DMS114 treated with DMSO at 0.1 percent for 48 hours (cell line): Measurements from ENCODE around the gene LSAMP.
"Not testable (repeated sequence)": the region's sequence is repeated elsewhere in the genome, so short reads cannot be mapped to it uniquely, and the experiment has no call there.

Source experiments
- DNase-seq: peaks from one replicate; lab custom pipeline; 2025; ENCODE audit not compliant: unreplicated experiment; lab: John Stamatoyannopoulos, UW

The LSAMP gene

DNA sequence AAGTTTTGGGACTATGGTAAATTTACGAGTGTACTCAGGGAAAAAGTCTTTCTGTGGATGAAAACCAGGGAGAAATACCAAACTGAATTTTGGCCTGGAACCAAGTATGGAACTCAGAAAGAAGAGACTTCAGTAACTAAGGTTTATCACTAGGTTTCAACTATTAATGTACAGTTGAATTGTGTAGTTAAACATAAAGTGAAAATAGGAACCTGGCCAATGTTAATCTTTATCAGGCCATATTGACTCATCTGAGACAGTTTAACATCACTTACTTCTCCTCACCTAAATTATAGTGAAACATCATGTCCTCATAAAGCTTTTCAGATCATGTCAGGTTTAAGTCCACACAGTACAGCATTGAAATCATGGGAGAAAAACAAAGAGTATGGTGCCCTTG lies 197.7 kb downstream of the LSAMP start:
- DNase-seq: no peak

DNA sequence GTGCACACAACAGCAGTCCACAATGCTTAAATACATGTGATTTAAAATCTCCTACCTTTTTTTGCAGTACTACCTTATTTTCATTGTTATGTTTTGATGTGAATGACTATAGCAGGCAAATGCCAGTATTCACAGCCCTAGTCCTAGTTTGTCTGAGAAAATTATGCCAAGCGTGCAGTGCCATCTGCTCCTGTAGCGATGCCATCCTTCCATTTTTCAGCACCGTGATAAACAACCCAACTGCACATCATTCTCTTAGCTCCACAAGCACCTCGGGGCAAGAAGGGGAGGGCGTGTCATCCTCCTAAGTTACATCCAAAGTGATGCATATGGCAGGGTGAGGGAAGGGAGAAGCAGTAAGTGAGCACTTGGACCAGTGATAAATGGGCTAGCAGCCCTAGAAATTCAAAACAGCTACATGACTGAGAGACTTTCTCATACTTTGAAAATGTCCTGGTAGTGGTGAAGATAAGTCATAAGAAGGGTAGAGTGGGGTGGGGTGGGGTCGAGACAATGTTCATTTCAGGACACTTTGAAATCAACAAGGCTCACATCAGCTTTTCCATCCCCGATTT lies 198.8 kb downstream of the LSAMP start:
- no peak for DNase-seq

DNA sequence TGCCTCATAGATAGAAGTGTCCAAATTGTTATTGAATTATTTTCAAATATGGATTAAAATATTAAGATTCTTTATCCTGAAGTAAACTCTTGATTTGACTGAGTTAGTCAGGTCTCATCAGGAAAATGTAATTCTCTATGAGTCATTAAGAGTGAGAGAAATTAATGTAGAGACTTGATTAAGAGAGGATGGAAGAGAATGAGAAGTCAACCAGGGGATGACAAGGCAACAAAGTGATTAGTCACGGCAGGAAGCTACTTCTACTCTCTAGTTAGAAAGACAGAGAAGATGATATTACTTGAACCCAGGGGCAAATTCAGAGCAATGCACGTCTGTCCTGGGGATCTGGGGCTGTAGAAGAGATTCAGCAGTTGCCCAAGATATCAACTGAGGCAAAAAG lies 202.5 kb downstream of the LSAMP start:
- DNase-seq: no peak

DNA sequence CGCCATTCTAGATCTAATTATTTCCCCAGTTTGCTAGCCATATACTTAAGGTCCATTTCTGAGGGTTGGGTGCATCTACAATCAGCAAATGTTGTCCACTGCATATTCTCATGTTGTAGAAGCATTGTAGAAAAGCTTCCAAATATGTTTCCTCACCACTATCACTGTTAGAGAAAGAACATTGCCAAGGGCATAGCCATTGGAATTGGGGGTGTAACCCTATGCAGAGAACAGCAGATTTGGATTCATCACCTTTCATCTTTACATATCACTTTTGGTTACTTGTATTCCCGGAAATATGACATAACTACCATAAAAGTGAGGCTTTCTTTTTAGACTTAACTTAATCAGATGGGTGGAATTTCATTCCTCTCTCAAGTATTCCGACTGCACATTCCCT lies 203.6 kb downstream of the LSAMP start:
- DNase-seq: no peak

DNA sequence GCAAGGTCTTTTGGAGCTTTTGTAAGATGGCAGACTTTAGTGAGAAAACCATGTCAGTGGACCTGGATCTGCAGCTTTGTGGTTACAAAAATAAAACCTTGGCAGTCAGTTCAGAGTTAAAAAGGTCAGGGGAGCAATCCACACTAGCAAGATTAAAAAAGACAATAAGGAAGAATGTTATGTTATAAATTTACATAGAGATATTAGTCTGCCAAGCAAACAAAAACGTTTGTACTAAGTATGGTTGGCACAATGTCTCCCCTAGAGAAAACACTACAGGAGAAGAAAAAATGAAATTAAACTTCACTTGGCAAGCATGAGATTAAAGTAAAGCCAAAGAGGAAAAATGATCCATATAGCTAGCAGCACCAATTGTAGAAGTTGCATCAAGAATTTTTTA lies 205.0 kb downstream of the LSAMP start:
- no peak for DNase-seq

DNA sequence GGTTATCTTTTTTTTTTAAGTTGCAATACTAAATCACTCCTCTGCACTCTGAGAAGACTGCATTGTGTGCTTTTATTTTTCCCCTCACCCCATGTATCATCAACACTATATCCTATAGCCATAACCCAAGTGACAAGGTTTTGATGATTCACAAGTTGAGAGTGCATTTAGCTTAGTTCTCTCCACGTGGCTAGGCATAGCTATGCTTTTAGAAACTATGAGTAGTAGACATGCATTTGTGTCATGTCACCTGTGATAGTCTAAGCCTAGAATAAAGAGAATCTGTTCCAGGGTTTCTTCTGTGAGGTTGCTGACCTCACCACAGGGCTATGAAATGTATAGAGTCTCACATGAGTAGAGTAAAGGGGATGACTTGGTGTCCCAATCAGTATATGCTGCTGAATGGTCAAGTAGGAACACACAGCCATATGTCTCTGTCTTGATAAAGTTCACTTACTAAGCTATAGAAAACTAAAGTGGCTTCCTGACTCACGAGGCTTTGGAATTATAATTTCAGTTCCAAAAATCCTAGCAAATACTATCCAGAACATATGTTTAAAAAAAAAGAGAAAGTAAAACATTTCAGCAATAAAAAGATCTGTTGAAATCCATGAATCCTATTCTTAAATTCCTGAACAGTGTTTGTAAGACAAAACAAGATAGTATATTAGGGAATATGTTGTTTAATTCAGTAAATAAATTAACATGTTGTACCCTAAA lies 206.3 kb downstream of the LSAMP start:
- DNase-seq: no peak

DNA sequence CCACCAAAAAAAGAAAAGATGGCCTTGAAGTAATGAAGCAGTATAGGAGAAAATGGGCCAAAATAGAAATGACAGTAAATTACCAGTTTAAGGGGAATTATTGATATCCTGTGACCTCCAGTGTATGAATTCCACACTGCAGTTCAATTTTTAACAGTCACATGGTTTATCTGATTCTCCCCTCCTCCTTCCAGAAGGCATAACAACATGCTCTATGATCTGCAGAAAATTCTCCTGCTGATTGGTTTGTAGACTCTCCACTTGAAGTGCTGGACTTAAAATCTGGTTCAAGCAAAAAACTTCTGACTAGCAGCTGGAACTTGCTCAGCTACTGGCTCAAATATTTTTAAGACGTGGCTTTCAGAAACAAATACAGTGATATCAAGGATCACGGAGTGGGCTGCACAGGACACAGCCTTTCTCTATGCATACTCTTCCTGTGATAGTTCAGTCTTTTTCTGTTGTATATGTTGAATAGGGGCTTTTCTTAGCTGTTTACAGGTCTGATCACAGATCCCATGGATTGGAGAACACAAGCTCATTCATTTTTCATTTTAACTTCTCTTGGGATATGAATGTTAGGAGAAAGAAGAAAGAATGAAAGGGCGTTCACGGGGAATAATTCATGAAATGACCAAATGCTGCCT lies 211.5 kb downstream of the LSAMP start:
- no peak for DNase-seq

DNA sequence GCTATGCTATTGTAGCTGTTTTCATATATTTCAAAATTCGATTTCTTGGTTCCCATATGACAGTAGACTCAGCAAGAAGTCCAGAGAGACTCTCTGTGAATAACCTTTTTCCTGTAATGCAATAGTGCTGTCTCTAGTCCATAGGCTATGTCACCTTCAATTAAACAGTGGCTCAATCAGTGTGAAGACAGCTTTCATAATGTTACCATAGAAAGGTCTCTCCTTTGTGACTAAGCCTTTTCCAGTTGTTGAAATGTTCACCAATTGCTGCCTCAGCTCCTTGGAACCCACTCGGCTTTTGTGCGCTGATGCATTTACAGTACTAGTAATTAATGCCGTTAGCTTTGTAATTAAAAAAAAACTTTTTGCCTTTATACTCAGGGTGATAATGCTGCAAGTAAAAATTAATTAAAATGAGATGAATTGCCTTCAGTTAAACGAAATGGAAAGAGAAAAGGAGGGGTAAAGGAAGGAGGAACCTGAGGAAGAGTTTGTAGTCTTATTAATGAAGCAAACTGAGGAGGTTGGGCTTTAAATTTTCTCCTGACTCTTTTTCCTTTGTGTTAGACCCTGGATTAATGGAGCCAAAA lies 214.8 kb downstream of the LSAMP start:
- DNase-seq: no peak

DNA sequence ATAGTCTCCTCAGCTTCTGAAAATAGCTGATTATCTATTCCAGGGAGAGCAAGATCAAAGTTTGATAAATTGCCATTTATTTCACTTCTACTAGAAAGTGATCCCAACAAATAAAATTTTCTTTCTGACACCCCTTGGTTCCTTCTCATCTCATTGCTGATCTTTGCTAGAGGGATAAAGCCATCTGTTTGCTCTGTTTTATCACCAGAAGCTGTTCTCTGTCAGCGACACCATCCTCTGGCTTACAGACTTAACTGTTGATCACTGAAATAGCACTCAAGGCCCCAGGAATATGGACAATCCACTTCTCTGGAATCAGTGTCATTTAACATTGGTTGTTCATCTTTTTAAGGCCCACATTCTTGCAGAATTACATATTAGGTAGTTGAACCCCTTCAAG lies 219.0 kb downstream of the LSAMP start:
- no peak for DNase-seq

DNA sequence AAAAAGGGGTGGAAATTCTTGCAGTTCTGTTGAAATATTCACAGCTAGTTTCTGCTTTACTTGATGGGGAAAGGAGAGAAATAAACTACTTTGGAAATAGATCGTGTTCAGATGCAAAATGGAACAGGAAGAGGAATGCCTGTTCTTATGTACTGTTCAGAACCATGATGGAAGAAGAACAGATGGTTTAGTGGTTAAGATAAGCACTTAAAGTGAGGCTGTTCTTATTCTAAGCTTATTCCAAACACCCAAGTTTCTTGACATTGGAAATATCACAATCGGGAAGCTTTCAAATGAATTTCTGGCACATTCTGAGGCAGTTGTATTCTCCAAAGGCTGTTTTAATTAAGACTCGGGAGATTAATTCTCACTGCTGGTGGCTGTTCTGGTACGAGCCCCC lies 228.5 kb downstream of the LSAMP start:
- no peak for DNase-seq

DNA sequence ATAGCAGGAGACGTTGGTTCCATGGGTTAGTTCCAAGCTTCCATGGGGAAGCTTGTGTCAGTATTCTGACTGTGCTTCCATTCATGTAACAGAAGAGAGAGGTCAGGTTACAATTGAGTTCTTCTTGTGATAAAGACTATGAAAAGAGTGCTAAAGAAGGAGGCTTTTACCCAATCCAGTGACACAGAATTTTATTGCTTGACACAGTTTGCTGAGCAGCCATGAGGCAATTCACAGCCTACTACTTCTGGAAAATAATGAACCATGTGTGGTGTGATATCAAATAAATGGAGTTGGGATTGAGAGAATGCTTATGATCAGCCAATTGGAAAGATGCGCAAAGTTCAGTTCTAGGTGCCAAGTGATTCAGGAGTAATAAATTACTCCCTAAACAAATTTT lies 233.4 kb downstream of the LSAMP start:
- no peak for DNase-seq

DNA sequence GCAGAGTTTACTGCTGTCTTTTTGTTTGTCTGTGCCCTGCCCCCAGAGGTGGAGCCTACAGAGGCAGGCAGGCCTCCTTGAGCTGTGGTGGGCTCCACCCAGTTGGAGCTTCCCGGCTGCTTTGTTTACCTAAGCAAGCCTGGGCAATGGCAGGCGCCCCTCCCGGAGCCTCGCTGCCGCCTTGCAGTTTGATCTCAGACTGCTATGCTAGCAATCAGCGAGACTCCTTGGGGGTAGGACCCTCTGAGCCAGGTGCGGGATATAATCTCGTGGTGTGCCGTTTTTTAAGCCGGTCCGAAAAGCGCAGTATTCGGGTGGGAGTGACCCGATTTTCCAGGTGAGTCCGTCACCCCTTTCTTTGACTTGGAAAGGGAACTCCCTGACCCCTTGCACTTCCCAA lies 236.5 kb downstream of the LSAMP start:
- not testable (repeated sequence) for DNase-seq

DNA sequence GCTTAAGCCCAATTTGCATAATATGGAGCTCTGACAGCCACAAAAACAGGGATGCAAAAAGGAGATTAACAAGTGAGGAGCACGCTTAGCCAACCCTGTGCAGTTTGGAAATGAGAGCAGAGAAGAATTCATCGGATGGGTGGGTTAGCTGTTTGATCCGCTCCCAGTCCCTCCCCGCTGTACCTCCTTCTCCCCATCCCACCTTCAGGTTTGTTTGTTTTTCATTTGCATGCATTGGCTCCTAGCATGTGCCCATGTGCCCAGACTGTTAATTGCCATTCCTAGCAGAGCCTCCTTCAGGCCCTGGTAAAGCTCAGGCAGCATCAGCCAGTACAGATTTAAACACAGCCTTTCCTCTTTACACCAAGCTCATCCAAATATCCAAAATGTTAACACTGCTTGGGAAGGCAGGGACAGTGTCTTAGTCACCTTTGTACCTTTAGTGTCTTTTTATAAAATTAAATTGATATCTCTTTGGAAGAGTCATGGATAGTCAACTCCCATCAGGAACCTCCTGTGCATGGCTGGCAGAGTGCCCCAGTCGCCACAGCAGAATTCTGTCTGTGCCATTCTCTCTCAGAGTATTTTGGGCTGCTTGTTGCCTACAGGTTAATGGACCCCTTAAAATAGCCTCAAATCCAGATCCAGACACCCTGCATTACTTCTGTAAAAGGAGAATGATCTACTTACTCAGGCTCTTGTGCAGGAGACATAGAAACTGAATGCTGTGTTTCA lies 244.2 kb downstream of the LSAMP start:
- DNase-seq: no peak

DNA sequence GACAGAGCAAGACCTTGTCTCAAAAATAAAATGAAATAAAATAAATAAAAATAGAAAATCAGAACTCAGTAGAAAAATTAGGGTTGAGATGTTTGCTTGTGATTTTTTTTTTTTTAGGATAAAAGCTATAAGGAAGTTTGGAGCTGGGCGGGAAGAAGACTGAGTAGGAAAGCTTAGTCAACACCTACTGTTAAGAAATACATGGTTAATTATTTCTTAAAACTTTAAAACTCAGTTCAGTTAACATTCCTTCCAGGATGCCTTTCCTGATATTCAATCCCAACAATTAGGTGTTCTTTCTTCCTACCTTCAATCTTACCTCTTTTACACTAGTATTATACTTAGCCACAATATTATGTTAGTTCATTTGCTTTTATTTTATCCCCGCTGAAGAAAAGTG lies 246.2 kb downstream of the LSAMP start:
- DNase-seq: no peak

DNA sequence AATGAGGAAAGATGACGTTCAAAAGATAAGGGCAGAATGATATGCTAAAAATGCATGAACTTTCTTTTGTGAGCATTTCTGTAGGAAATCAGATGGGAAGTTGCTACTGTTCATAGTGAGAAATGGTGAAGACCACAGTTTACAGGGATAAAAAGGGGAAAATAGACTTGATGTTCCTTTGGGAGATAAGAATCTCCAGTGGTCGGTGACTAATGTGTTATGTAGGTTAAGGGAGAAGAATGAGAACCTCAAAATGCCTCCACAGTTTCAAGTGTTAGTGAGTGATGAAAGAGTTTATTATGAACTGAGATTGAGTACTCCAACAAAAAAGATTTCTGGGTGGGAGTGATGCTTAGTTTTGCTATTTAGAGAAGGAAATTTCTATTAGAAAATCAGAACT lies 247.2 kb downstream of the LSAMP start:
- DNase-seq: no peak

DNA sequence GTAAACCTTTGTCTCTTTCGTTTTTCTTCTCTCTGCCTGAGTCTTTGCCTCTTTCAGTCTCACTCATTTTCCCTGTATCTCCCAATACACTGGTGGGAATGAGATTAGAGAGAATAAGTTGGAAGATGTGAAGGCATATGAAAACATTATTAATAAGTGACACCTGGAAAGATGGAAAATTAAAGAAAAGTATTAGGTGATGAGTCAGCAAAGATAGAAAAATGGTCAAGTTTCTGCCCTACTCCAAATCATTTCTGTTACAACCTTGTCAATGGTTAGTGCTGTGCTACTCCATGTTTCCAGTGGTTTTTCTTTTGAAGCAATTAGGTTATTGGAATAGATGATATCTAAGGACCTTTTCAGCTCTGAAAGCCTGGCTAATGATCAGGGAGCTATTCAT lies 252.8 kb downstream of the LSAMP start:
- DNase-seq: no peak

DNA sequence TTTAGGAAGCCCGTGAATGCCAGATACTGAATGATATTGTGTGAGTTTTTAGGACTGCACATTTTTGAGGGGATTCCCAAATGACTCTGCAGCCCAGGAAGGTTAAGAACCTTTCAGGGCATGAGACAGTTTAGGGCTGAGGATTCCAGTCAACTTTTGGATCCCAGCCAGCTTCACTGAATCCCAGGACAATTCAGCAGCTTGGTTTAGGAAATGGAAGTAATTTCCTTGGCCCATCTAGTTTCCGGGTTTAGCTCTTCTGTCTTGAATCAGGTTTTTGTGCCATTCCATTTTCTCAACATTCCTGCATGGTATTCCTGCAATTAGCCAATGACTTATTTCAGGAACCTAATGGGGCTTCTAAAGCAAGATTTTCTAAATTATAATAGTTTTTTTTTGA lies 253.9 kb downstream of the LSAMP start:
- DNase-seq: no peak

DNA sequence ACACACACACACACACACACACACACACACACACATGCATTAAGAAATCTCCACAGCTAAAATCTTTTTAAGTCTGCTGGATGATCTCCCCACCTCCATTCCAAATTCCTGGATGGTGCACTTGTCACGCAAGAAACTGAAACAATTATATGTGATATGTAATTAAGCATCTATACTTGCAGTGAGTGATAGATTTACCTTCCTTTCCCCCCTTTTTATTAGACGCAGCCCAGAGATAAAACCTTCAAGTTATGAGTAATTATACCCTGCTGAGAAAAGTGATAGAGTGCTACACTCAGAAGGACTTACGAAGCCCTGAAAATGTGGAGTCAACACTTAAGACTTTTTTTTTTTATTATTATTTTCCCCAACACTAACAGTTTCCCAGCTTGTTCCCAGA lies 255.2 kb downstream of the LSAMP start:
- DNase-seq: no peak

DNA sequence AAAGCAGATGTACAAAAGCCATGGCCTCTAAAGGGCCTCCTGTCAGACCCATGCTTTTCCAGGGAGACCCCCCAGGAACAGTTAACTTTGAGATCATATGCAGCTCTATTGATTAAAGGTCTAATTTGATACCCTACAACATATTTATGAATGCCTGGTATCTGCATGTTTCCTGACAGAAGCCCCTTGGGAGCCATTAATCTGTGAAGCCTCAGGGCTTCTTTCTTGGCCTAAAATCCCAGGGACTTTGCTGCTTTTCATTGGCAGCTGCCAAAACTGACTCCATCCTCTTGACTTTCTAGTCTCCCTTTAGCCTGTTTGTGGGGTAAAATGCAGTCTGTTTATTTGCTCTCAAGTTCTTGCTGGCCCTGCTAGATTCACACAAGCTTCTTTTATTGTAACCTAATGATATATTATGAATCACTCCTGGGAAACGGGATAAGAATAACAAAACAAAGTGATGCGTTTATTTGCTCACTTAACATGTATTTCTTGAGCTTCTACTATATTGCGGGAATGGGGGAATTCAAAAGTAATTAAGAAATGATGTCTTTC lies 257.0 kb downstream of the LSAMP start:
- no peak for DNase-seq

DNA sequence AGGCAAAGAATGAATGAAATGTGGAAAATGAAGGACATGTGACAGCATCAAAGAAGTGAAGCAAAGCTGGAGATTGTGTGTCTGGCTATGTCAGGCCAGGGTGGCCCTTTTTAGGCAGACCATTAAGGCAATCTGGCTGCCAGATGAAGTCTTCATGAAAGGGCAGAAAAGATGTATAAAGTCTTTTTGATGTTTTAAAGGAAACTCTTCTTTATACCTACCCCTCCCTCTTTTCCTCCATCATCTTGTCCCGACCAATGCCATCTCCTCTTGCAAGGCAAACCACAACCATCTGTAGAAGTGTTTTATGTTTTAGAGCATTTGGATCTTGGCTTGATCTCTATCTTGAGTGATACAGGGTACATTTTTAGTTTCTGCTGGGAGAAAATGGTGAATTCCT lies 259.2 kb downstream of the LSAMP start:
- no peak for DNase-seq

DNA sequence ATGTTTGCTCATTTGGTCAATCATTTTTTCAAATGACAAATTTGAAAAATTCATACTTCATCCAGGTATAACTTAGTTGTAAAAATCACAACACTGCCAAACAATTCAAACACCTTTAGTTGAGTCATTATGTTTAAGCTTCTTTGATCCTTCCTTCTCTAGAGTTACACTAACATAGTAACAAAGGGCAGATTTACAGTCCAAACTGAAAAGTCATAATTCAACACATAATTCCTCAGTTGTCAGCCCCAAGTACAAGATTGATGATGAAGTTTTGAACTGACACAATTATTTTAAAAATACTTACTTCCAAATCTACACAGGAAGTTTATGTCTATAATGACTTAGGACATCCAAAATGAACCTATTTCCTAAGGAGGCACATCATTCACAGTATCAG lies 264.1 kb downstream of the LSAMP start:
- no peak for DNase-seq
